Measurements from ENCODE around the gene ANP32A.
"Not testable (repeated sequence)": the region's sequence is repeated elsewhere in the genome, so short reads cannot be mapped to it uniquely, and the experiment has no call there.

DNA sequence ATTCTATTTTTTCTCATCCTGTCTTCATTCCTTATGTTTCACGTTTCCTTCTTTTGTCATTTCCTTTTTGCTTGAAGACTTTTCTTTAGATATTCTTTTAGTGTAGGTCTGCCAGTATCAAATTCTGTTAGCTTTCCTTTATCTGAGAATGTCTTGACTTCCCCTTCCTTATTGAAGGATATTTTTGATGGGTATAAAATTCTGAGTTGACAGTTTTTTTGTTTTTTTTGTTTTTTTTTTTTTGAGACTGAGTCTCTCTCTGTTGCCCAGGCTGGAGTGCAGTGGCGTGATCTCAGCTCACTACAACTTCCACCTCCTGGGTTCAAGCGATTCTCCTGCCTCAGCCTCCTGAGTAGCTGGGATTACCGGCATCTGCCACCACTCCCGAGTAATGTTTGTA is 36.7 kb upstream of the ANP32A start:
- not testable (repeated sequence) for TF ChIP-seq POLR2A, EP300 (IDR thresholded peaks at IDR 0.05)
- TF ChIP-seq, protein P1, sequence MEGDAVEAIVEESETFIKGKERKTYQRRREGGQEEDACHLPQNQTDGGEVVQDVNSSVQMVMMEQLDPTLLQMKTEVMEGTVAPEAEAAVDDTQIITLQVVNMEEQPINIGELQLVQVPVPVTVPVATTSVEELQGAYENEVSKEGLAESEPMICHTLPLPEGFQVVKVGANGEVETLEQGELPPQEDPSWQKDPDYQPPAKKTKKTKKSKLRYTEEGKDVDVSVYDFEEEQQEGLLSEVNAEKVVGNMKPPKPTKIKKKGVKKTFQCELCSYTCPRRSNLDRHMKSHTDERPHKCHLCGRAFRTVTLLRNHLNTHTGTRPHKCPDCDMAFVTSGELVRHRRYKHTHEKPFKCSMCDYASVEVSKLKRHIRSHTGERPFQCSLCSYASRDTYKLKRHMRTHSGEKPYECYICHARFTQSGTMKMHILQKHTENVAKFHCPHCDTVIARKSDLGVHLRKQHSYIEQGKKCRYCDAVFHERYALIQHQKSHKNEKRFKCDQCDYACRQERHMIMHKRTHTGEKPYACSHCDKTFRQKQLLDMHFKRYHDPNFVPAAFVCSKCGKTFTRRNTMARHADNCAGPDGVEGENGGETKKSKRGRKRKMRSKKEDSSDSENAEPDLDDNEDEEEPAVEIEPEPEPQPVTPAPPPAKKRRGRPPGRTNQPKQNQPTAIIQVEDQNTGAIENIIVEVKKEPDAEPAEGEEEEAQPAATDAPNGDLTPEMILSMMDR (IDR thresholded peaks at IDR 0.05): not testable (repeated sequence)
